ENCODE results near the gene C1QTNF3. TPM values are rescaled to one million over a fixed set of nuclear protein-coding genes. Genes with fewer than 3 reads are reported as not detected.
A peak's percentile ranks its signal among the peaks of the same experiment; 100 is the strongest.
"Not testable (repeated sequence)": the region's sequence is repeated elsewhere in the genome, so short reads cannot be mapped to it uniquely, and the experiment has no call there.

Gene C1QTNF3
- total RNA-seq, 4 donors from 2014 or later, result 8.2 to 14.9 (median 13.2) TPM

GRCh38 chr5:34012791-34013190 lies 30.2 kb downstream of the C1QTNF3 start:
- H3K4me1 ChIP-seq, result peaks cover 0 to 14% (median 0%) of the 10 kb centered on the region in 3 donors
- no peaks in the 10 kb centered on the region for H3K36me3 ChIP-seq
- no peak overlapping the region for H3K27ac ChIP-seq
- H3K9me3 ChIP-seq, result no peaks in the 10 kb centered on the region
- TF ChIP-seq, protein P1, sequence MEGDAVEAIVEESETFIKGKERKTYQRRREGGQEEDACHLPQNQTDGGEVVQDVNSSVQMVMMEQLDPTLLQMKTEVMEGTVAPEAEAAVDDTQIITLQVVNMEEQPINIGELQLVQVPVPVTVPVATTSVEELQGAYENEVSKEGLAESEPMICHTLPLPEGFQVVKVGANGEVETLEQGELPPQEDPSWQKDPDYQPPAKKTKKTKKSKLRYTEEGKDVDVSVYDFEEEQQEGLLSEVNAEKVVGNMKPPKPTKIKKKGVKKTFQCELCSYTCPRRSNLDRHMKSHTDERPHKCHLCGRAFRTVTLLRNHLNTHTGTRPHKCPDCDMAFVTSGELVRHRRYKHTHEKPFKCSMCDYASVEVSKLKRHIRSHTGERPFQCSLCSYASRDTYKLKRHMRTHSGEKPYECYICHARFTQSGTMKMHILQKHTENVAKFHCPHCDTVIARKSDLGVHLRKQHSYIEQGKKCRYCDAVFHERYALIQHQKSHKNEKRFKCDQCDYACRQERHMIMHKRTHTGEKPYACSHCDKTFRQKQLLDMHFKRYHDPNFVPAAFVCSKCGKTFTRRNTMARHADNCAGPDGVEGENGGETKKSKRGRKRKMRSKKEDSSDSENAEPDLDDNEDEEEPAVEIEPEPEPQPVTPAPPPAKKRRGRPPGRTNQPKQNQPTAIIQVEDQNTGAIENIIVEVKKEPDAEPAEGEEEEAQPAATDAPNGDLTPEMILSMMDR (IDR thresholded peaks at IDR 0.05), result no peak
- TF ChIP-seq POLR2AphosphoS5 (IDR thresholded peaks at IDR 0.05), result no peak
- TF ChIP-seq EP300 (IDR thresholded peaks at IDR 0.05), result no peak
- no peak for TF ChIP-seq POLR2A (IDR thresholded peaks at IDR 0.05)
- no peak overlapping the region for H3K4me3 ChIP-seq
- no peaks in the 10 kb centered on the region for H3K27me3 ChIP-seq
- no peak for ATAC-seq

GRCh38 chr5:34011536-34011935 lies 31.5 kb downstream of the C1QTNF3 start:
- 65 to 76% methylated on average over 4 of the region's 4 CpGs for WGBS, 2 donors (ENCODE audit: low coverage in 1 of 2)

GRCh38 chr5:34010146-34010545 lies 32.9 kb downstream of the C1QTNF3 start:
- H3K4me1 ChIP-seq, result peaks cover 0 to 35% (median 14%) of the 10 kb centered on the region in 3 donors
- H3K4me3 ChIP-seq, ATAC-seq, H3K36me3 ChIP-seq, H3K27me3 ChIP-seq, H3K9me3 ChIP-seq, H3K27ac ChIP-seq: not testable (repeated sequence)
- 83 to 100% methylated on average over 2 of the region's 2 CpGs for WGBS, 2 donors (ENCODE audit: low coverage in 1 of 2)

More at GRCh38 chr5:34011536-34011935, 31.5 kb downstream of the C1QTNF3 start:
- H3K4me1 ChIP-seq, result peaks cover 0 to 21% (median 5%) of the 10 kb centered on the region in 3 donors
- H3K27me3 ChIP-seq, result no peaks in the 10 kb centered on the region
- H3K36me3 ChIP-seq, result no peaks in the 10 kb centered on the region
- TF ChIP-seq, protein P1 (IDR thresholded peaks at IDR 0.05), result no peak
- no peak for TF ChIP-seq POLR2A (IDR thresholded peaks at IDR 0.05)
- TF ChIP-seq EP300 (IDR thresholded peaks at IDR 0.05), result no peak
- TF ChIP-seq POLR2AphosphoS5 (IDR thresholded peaks at IDR 0.05), result no peak
- ATAC-seq, result no peak
- no peak overlapping the region for H3K27ac ChIP-seq
- H3K9me3 ChIP-seq, result no peaks in the 10 kb centered on the region
- no peak overlapping the region for H3K4me3 ChIP-seq

DNA sequence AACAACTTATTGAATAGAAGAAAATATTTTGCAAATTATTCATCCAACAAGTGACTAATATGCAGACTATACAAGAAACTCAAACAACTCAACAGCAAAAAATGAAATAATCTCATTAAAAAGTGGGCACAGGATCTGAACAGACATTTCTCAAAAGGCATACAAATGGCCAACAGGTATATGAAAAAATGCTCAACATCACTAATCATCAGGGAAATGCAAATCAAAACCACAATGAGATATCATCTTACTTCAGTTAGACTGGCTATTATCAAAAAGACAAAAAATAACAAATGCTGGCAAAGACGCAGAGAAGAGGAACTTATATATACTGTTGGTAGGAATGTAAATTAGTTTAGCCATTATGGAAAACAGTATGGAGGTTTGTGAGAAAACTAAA lies 33.4 kb downstream of the C1QTNF3 start:
- Histone ChIP-seq H3K27ac (no peak overlapping the region), H3K4me3 (no peak overlapping the region), H3K4me1 (peaks cover 0 to 38% (median 14%) of the 10 kb centered on the region in 3 donors), H3K27me3 (no peaks in the 10 kb centered on the region), H3K36me3 (no peaks in the 10 kb centered on the region), H3K9me3 (no peaks in the 10 kb centered on the region)
- TF ChIP-seq POLR2AphosphoS5 (IDR thresholded peaks at IDR 0.05) (no peak), EP300 (IDR thresholded peaks at IDR 0.05) (no peak), POLR2A (IDR thresholded peaks at IDR 0.05) (no peak)
- TF ChIP-seq, protein P1 (IDR thresholded peaks at IDR 0.05), result no peak
- WGBS, 2 donors (ENCODE audit: low coverage in 1 of 2), result 63 to 77% methylated on average over 1 of the region's 1 CpG
- ATAC-seq, result no peak

- Histone ChIP-seq H3K4me1 (peaks cover 0 to 38% (median 14%) of the 10 kb centered on the region in 3 donors), H3K27me3 (no peaks in the 10 kb centered on the region), H3K27ac (peak overlapping the region; percentile 71 to 92 (median 92)), H3K4me3 (peak overlapping the region; percentile 46 to 67), H3K36me3 (peaks cover 0 to 3% of the 10 kb centered on the region in 2 donors), H3K9me3 (no peaks in the 10 kb centered on the region)
- no peak for ATAC-seq
- no peak for TF ChIP-seq POLR2A (IDR thresholded peaks at IDR 0.05)
- TF ChIP-seq, protein P1 (IDR thresholded peaks at IDR 0.05), result no peak
- 8 to 14% methylated on average over 1 of the region's 1 CpG for WGBS, 2 donors (ENCODE audit: low coverage in 1 of 2)
Observed at GRCh38 chr5:34008802-34009201, 34.2 kb downstream of the C1QTNF3 start.
